WTC11 (cell line): ENCODE measurements around the gene SYT9. TPM values are rescaled to one million over a fixed set of nuclear protein-coding genes. Genes with fewer than 3 reads are reported as not detected.

Experiments used
- ATAC-seq: fragments of 200-7000 bp; cut with Tn5 transposase; 2 replicates; pipeline ENCODE4 v1.10.0; 2021; ENCODE audit warnings: mild to moderate bottlenecking, moderate library complexity
- CTCF ChIA-PET: fragments of 300-600 bp; sonication (Branson Sonifier 250); formaldehyde crosslinking; loops from one replicate; lab custom pipeline; 2021; ENCODE audit warnings: antibody characterized with exemption; lab: Charles Lee
- POLR2A ChIA-PET: fragments of 350-600 bp; sonication (Branson Sonifier 250); formaldehyde crosslinking; loops from one replicate; lab custom pipeline; 2021; ENCODE audit warnings: antibody characterized with exemption; lab: Charles Lee
- DNase-seq: peaks from one replicate; pipeline ENCODE4 v3.0.0; 2021; ENCODE audit warnings: low spot score
- H3K27ac Mint-ChIP-seq: 2 replicates; pipeline ENCODE4 v1.8.0; 2021; ENCODE audit warnings: mixed read lengths
- H3K27me3 Mint-ChIP-seq: 2 replicates; pipeline ENCODE4 v1.8.0; 2021; ENCODE audit warnings: low read depth, mild to moderate bottlenecking, moderate library complexity, mixed read lengths
- H3K36me3 Mint-ChIP-seq: 2 replicates; pipeline ENCODE4 v1.8.0; 2021; ENCODE audit warnings: mixed read lengths
- H3K4me1 Mint-ChIP-seq: 2 replicates; pipeline ENCODE4 v1.8.0; 2022; ENCODE audit warnings: mixed read lengths
- H3K4me3 Mint-ChIP-seq: 2 replicates; pipeline ENCODE4 v1.8.0; 2021; ENCODE audit warnings: mild to moderate bottlenecking, moderate library complexity, mixed read lengths
- H3K9me3 Mint-ChIP-seq: 2 replicates; pipeline ENCODE4 v1.8.0; 2021; ENCODE audit warnings: mixed read lengths
- AR ChIP-seq: fragments of 250-450 bp; sonication (Bioruptor Pico); IDR thresholded peaks from 2 replicates; pipeline ENCODE4 v1.9.0; 2021; ENCODE audit warnings: mild to moderate bottlenecking
- ESRRA ChIP-seq: sonication (generic); formaldehyde crosslinking; IDR thresholded peaks from 2 replicates; pipeline ENCODE4 v1.8.1; 2022; ENCODE audit warnings: mild to moderate bottlenecking, missing genetic modification reagents, borderline replicate concordance
- FOXK1 ChIP-seq: sonication (generic); formaldehyde crosslinking; IDR thresholded peaks from 2 replicates; pipeline ENCODE4 v1.8.0; 2022; ENCODE audit warnings: mild to moderate bottlenecking, moderate library complexity, missing genetic modification reagents
- FOXP4 ChIP-seq: sonication (generic); formaldehyde crosslinking; IDR thresholded peaks from 2 replicates; pipeline ENCODE4 v1.8.0; 2022; ENCODE audit warnings: mild to moderate bottlenecking, missing genetic modification reagents
- HMGA2 ChIP-seq: fragments of 250-450 bp; sonication (Bioruptor Pico); IDR thresholded peaks from 2 replicates; pipeline ENCODE4 v1.4.0; 2021; ENCODE audit warnings: mild to moderate bottlenecking, moderate library complexity
- NR1H2 ChIP-seq: sonication (generic); formaldehyde crosslinking; IDR thresholded peaks from 2 replicates; pipeline ENCODE4 v1.9.0; 2021; ENCODE audit warnings: mild to moderate bottlenecking, moderate library complexity, missing genetic modification reagents
- NR2C2 ChIP-seq: sonication (generic); formaldehyde crosslinking; IDR thresholded peaks from 2 replicates; pipeline ENCODE4 v1.8.0; 2022; ENCODE audit warnings: mild to moderate bottlenecking, missing genetic modification reagents
- NR3C1 ChIP-seq: sonication (generic); formaldehyde crosslinking; conservative IDR thresholded peaks from 2 replicates; pipeline ENCODE4 v1.8.1; 2023; ENCODE audit warnings: low read depth, mild to moderate bottlenecking, missing genetic modification reagents
- RORB ChIP-seq: fragments of 250-450 bp; sonication (Bioruptor Pico); IDR thresholded peaks from 2 replicates; pipeline ENCODE4 v1.9.0; 2021; ENCODE audit warnings: mild to moderate bottlenecking
- SP1 ChIP-seq: sonication (generic); formaldehyde crosslinking; conservative IDR thresholded peaks from 2 replicates; pipeline ENCODE4 v1.8.1; 2022; ENCODE audit warnings: missing genetic modification reagents
- ZNF317 ChIP-seq: sonication (generic); formaldehyde crosslinking; IDR thresholded peaks from 2 replicates; pipeline ENCODE4 v1.8.1; 2023; ENCODE audit warnings: low read depth, mild to moderate bottlenecking, moderate library complexity, missing genetic modification reagents, borderline replicate concordance
- total RNA-seq: library from RNA; stranded (reverse); gene quantifications from 3 replicates; pipeline ENCODE4 v1.2.3, GENCODE V29; 2021
- TF ChIP-seq, protein P1 (sequence below): sonication (generic); formaldehyde crosslinking; IDR thresholded peaks from 2 replicates; pipeline ENCODE4 v1.8.1; 2022; ENCODE audit warnings: low read depth, mild to moderate bottlenecking, moderate library complexity, missing genetic modification reagents, borderline replicate concordance
- TF ChIP-seq, protein P2 (sequence below): sonication (generic); formaldehyde crosslinking; IDR thresholded peaks from 2 replicates; pipeline ENCODE4 v1.8.0; 2023; ENCODE audit warnings: missing genetic modification reagents
- TF ChIP-seq, protein P3 (sequence below): sonication (generic); formaldehyde crosslinking; conservative IDR thresholded peaks from 2 replicates; pipeline ENCODE4 v1.8.1; 2023; ENCODE audit warnings: mild to moderate bottlenecking, low read depth, missing genetic modification reagents, moderate library complexity
- TF ChIP-seq, protein P4 (sequence below): sonication (generic); formaldehyde crosslinking; IDR thresholded peaks from 2 replicates; pipeline ENCODE4 v1.8.0; 2022; ENCODE audit warnings: mild to moderate bottlenecking, missing genetic modification reagents
- TF ChIP-seq, protein P5 (sequence below): sonication (generic); formaldehyde crosslinking; IDR thresholded peaks from 2 replicates; pipeline ENCODE4 v1.8.0; 2023; ENCODE audit warnings: missing genetic modification reagents, mild to moderate bottlenecking, borderline replicate concordance

Gene SYT9
- total RNA-seq, 1 experiment from 2014 or later, result 1.3 TPM

- Mint-ChIP-seq H3K36me3 (no peaks in the 10 kb centered on the region), H3K9me3 (no peaks in the 10 kb centered on the region), H3K27ac (0 out of 2 replicates have a peak overlapping the region, but pooled peaks have one; percentile 12), H3K4me1 (peaks cover 19% of the 10 kb centered on the region), H3K4me3 (no peak overlapping the region), H3K27me3 (peaks cover 3% of the 10 kb centered on the region; the same call in 1 of the 2 replicates)
- TF ChIP-seq SP1 (CRISPR knock-in tag), result no peak
- no peak for TF ChIP-seq NR1H2 (CRISPR knock-in tag)
- no peak for TF ChIP-seq HMGA2 (CRISPR knock-in tag)
- TF ChIP-seq RORB (CRISPR knock-in tag), result no peak
- TF ChIP-seq ZNF317 (CRISPR knock-in tag), result no peak
- no peak for TF ChIP-seq NR3C1 (CRISPR knock-in tag)
- no peak for TF ChIP-seq AR (CRISPR knock-in tag)
- DNase-seq (no peak), ATAC-seq (0 out of 2 replicates have a peak, but pooled peaks have one; percentile 19)
- ChIA-PET POLR2A (no interaction called here), CTCF (interaction anchor here (0.7 to 1.6 kb wide), 5 partner anchors 22 to 338 kb away, joined by 3 to 7 read pairs (median 6); no protein-coding TSS in a partner anchor)
Measured at GRCh38 chr11:7436657-7437056, 185.0 kb downstream of the SYT9 start.

GRCh38 chr11:7437696-7438095 is 186.0 kb downstream of the SYT9 start:
- H3K4me1 Mint-ChIP-seq, result peaks cover 19% of the 10 kb centered on the region
- TF ChIP-seq, protein P1, sequence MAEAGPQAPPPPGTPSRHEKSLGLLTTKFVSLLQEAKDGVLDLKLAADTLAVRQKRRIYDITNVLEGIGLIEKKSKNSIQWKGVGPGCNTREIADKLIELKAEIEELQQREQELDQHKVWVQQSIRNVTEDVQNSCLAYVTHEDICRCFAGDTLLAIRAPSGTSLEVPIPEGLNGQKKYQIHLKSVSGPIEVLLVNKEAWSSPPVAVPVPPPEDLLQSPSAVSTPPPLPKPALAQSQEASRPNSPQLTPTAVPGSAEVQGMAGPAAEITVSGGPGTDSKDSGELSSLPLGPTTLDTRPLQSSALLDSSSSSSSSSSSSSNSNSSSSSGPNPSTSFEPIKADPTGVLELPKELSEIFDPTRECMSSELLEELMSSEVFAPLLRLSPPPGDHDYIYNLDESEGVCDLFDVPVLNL (CRISPR knock-in tag), result no peak
- TF ChIP-seq NR2C2 (CRISPR knock-in tag) (no peak), NR1H2 (CRISPR knock-in tag) (no peak), FOXK1 (CRISPR knock-in tag) (no peak)
- TF ChIP-seq, protein P2, sequence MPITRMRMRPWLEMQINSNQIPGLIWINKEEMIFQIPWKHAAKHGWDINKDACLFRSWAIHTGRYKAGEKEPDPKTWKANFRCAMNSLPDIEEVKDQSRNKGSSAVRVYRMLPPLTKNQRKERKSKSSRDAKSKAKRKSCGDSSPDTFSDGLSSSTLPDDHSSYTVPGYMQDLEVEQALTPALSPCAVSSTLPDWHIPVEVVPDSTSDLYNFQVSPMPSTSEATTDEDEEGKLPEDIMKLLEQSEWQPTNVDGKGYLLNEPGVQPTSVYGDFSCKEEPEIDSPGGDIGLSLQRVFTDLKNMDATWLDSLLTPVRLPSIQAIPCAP (CRISPR knock-in tag), result no peak
- TF ChIP-seq, protein P3, sequence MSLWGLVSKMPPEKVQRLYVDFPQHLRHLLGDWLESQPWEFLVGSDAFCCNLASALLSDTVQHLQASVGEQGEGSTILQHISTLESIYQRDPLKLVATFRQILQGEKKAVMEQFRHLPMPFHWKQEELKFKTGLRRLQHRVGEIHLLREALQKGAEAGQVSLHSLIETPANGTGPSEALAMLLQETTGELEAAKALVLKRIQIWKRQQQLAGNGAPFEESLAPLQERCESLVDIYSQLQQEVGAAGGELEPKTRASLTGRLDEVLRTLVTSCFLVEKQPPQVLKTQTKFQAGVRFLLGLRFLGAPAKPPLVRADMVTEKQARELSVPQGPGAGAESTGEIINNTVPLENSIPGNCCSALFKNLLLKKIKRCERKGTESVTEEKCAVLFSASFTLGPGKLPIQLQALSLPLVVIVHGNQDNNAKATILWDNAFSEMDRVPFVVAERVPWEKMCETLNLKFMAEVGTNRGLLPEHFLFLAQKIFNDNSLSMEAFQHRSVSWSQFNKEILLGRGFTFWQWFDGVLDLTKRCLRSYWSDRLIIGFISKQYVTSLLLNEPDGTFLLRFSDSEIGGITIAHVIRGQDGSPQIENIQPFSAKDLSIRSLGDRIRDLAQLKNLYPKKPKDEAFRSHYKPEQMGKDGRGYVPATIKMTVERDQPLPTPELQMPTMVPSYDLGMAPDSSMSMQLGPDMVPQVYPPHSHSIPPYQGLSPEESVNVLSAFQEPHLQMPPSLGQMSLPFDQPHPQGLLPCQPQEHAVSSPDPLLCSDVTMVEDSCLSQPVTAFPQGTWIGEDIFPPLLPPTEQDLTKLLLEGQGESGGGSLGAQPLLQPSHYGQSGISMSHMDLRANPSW (CRISPR knock-in tag), result no peak
- no peak for ATAC-seq

DNA sequence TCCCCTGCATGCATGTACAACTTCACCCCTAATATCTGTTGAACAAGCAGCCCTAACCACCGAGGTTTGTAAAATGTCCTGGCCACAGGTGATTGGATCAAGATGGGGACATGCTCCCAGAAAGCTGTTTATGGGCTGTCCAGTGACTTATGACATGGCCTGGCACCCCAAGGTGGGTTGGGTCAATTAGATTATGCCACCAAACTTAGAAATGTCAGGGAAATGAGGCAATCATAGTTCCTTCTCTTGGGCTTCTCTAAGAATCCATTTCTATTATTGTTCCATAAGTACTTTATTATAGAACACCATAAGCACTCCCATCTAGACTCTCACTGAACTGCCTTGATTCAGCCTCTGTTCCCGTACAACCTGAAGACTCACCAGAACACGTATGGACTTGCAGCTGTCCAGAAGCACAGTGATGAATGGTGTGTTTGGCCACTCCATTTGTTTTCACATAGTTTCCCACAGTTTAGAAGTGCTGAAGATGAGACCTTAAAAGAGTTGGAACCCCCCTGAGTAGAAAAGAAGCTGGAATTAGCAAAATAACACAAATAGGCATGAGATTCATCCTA is 188.1 kb downstream of the SYT9 start:
- ChIA-PET POLR2A (no interaction called here), CTCF (no interaction called here)
- Mint-ChIP-seq H3K27ac (no peak overlapping the region), H3K36me3 (no peaks in the 10 kb centered on the region), H3K27me3 (peaks cover 3% of the 10 kb centered on the region; the same call in 1 of the 2 replicates), H3K4me1 (peaks cover 19% of the 10 kb centered on the region), H3K4me3 (no peak overlapping the region), H3K9me3 (no peaks in the 10 kb centered on the region)
- DNase-seq (no peak), ATAC-seq (no peak)
- TF ChIP-seq ESRRA (CRISPR knock-in tag) (no peak), FOXP4 (CRISPR knock-in tag) (no peak)
- TF ChIP-seq, protein P4, sequence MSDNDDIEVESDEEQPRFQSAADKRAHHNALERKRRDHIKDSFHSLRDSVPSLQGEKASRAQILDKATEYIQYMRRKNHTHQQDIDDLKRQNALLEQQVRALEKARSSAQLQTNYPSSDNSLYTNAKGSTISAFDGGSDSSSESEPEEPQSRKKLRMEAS (CRISPR knock-in tag), result no peak
- TF ChIP-seq, protein P5, sequence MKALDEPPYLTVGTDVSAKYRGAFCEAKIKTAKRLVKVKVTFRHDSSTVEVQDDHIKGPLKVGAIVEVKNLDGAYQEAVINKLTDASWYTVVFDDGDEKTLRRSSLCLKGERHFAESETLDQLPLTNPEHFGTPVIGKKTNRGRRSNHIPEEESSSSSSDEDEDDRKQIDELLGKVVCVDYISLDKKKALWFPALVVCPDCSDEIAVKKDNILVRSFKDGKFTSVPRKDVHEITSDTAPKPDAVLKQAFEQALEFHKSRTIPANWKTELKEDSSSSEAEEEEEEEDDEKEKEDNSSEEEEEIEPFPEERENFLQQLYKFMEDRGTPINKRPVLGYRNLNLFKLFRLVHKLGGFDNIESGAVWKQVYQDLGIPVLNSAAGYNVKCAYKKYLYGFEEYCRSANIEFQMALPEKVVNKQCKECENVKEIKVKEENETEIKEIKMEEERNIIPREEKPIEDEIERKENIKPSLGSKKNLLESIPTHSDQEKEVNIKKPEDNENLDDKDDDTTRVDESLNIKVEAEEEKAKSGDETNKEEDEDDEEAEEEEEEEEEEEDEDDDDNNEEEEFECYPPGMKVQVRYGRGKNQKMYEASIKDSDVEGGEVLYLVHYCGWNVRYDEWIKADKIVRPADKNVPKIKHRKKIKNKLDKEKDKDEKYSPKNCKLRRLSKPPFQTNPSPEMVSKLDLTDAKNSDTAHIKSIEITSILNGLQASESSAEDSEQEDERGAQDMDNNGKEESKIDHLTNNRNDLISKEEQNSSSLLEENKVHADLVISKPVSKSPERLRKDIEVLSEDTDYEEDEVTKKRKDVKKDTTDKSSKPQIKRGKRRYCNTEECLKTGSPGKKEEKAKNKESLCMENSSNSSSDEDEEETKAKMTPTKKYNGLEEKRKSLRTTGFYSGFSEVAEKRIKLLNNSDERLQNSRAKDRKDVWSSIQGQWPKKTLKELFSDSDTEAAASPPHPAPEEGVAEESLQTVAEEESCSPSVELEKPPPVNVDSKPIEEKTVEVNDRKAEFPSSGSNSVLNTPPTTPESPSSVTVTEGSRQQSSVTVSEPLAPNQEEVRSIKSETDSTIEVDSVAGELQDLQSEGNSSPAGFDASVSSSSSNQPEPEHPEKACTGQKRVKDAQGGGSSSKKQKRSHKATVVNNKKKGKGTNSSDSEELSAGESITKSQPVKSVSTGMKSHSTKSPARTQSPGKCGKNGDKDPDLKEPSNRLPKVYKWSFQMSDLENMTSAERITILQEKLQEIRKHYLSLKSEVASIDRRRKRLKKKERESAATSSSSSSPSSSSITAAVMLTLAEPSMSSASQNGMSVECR (CRISPR knock-in tag), result no peak

More at GRCh38 chr11:7437696-7438095, 186.0 kb downstream of the SYT9 start:
- Mint-ChIP-seq H3K27ac (no peak overlapping the region), H3K36me3 (no peaks in the 10 kb centered on the region), H3K27me3 (peaks cover 3% of the 10 kb centered on the region; the same call in 1 of the 2 replicates), H3K9me3 (no peaks in the 10 kb centered on the region), H3K4me3 (no peak overlapping the region)
- ChIA-PET CTCF (interaction anchor here (1.1 to 1.7 kb wide), 2 partner anchors 85 to 339 kb away, joined by 4 to 9 read pairs; no protein-coding TSS in a partner anchor), POLR2A (no interaction called here)
- DNase-seq, result no peak
